ENCODE data around the gene GPANK1. TPM values are rescaled to one million over a fixed set of nuclear protein-coding genes. Genes with fewer than 3 reads are reported as not detected.
A peak's percentile ranks its signal among the peaks of the same experiment; 100 is the strongest.

Gene GPANK1
- total and polyA plus RNA-seq, 9 of the 15 experiments (the other 6 are each of a cell fraction or from before 2014, with no cell fraction given), result 32.2 to 111 (median 46.3) TPM

GRCh38 chr6:31629014-31629413 is 35.8 kb downstream of the GPANK1 start:
- intact Hi-C loops (cut with micrococcal nuclease), result no loop called here
- Histone ChIP-seq H2AFZ (ENCODE audit: low read depth, low read length) (no peak overlapping the region), H3K27ac (ENCODE audit: extremely low read depth, low read depth, low read length) (no peak overlapping the region), H3K27me3 (ENCODE audit: control insufficient read depth in 2 of 2, insufficient read depth in 2 of 2, low read length in 2 of 2) (no peaks in the 10 kb centered on the region), H3K4me1 (replicated peaks in 1 of 2; ENCODE audit: control insufficient read depth in 2 of 2, insufficient read depth in 2 of 2, low read length in 2 of 2) (peaks cover 0 to 25% of the 10 kb centered on the region in 2 experiments; a peak in 1 of 5 replicates), H3K9me3 (replicated peaks; ENCODE audit: control insufficient read depth, insufficient read depth, low read depth, low read length) (no peaks in the 10 kb centered on the region), H4K20me1 (replicated peaks; ENCODE audit: control insufficient read depth, insufficient read depth, low read length) (peaks cover 14% of the 10 kb centered on the region), H3K4me3 (no peak overlapping the region), H3K9ac (ENCODE audit: insufficient read depth in 1 of 2, low read depth in 2 of 2, low read length in 2 of 2) (no peak overlapping the region), H3K36me3 (ENCODE audit: control insufficient read depth, insufficient read depth, low read length) (peaks cover 100% of the 10 kb centered on the region), H3K79me2 (ENCODE audit: control insufficient read depth, insufficient read depth, low read length) (peaks cover 46% of the 10 kb centered on the region), H3K9me1 (ENCODE audit: control insufficient read depth, insufficient read depth, low read length) (peaks cover under 1% of the 10 kb centered on the region), H3K4me2 (ENCODE audit: insufficient read depth, low read length) (no peak overlapping the region)
- ChIA-PET CTCF (ENCODE audit: low intra/inter-chr PET ratio) (no interaction called here), POLR2A (interaction anchor here (0.6 to 14.8 kb wide), 5 partner anchors 3 to 63 kb away, joined by 3 to 274 read pairs (median 8); partner anchors contain the start of genes C6orf47 and PRRC2A)
- in situ Hi-C loops (cut with MboI), result no loop called here
- FAIRE-seq, result no peak
- ATAC-seq, result no peak
- no peak for DNase-seq (ENCODE audit: extremely low read depth in 1 of 4, low spot score in 3 of 4)
- no TSS peak for BruUV-seq (replicated peaks)
- TF ChIP-seq SOX6 (IDR thresholded peaks at IDR 0.05), result no peak
- TF ChIP-seq RBFOX2 (IDR thresholded peaks at IDR 0.05; ENCODE audit: low read depth, low read length), result peak; percentile 52; the same call in 1 of the 2 replicates
- 92% methylated on average over 7 of the region's 7 CpGs for WGBS (ENCODE audit: insufficient coverage, low coverage, missing lambda C conversion rate)

- H3K27me3 ChIP-seq (ENCODE audit: control insufficient read depth in 2 of 2, insufficient read depth in 2 of 2, low read length in 2 of 2), result no peaks in the 10 kb centered on the region
- H3K27ac ChIP-seq (ENCODE audit: extremely low read depth, low read depth, low read length), result no peak overlapping the region
- ATAC-seq (no peak), DNase-seq (ENCODE audit: extremely low read depth in 1 of 4, low spot score in 3 of 4) (no peak), FAIRE-seq (no peak)
- H3K4me2 ChIP-seq (ENCODE audit: insufficient read depth, low read length), result no peak overlapping the region
- H3K9me1 ChIP-seq (ENCODE audit: control insufficient read depth, insufficient read depth, low read length), result peaks cover 6% of the 10 kb centered on the region
- peaks cover 22% of the 10 kb centered on the region for H4K20me1 ChIP-seq (replicated peaks; ENCODE audit: control insufficient read depth, insufficient read depth, low read length)
- peak overlapping the region in 1 of 2 experiments; percentile 17; a peak in 1 of 4 replicates for H3K9ac ChIP-seq (ENCODE audit: insufficient read depth in 1 of 2, low read depth in 2 of 2, low read length in 2 of 2)
- ChIA-PET CTCF (ENCODE audit: low intra/inter-chr PET ratio) (no interaction called here), POLR2A (interaction anchor here (0.6 to 12.4 kb wide), 10 partner anchors 8 to 417 kb away, joined by 3 to 274 read pairs (median 4); partner anchors contain the start of genes BAG6, C6orf47 and GPANK1)
- BruUV-seq (replicated peaks), result no TSS peak
- no peak overlapping the region for H2AFZ ChIP-seq (ENCODE audit: low read depth, low read length)
- peaks cover 2 to 21% of the 10 kb centered on the region in 2 experiments; a peak in 3 of 5 replicates for H3K4me1 ChIP-seq (replicated peaks in 1 of 2; ENCODE audit: control insufficient read depth in 2 of 2, insufficient read depth in 2 of 2, low read length in 2 of 2)
- 97% methylated on average over 19 of the region's 19 CpGs for WGBS (ENCODE audit: insufficient coverage, low coverage, missing lambda C conversion rate)
- H3K4me3 ChIP-seq, result no peak overlapping the region
- H3K36me3 ChIP-seq (ENCODE audit: control insufficient read depth, insufficient read depth, low read length), result peaks cover 100% of the 10 kb centered on the region
- peaks cover 58% of the 10 kb centered on the region for H3K79me2 ChIP-seq (ENCODE audit: control insufficient read depth, insufficient read depth, low read length)
- intact Hi-C loops (cut with micrococcal nuclease) (no loop called here), in situ Hi-C loops (cut with MboI) (no loop called here)
- no peaks in the 10 kb centered on the region for H3K9me3 ChIP-seq (replicated peaks; ENCODE audit: control insufficient read depth, insufficient read depth, low read depth, low read length)
- TF ChIP-seq, protein P1, sequence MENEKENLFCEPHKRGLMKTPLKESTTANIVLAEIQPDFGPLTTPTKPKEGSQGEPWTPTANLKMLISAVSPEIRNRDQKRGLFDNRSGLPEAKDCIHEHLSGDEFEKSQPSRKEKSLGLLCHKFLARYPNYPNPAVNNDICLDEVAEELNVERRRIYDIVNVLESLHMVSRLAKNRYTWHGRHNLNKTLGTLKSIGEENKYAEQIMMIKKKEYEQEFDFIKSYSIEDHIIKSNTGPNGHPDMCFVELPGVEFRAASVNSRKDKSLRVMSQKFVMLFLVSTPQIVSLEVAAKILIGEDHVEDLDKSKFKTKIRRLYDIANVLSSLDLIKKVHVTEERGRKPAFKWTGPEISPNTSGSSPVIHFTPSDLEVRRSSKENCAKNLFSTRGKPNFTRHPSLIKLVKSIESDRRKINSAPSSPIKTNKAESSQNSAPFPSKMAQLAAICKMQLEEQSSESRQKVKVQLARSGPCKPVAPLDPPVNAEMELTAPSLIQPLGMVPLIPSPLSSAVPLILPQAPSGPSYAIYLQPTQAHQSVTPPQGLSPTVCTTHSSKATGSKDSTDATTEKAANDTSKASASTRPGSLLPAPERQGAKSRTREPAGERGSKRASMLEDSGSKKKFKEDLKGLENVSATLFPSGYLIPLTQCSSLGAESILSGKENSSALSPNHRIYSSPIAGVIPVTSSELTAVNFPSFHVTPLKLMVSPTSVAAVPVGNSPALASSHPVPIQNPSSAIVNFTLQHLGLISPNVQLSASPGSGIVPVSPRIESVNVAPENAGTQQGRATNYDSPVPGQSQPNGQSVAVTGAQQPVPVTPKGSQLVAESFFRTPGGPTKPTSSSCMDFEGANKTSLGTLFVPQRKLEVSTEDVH (IDR thresholded peaks at IDR 0.05; ENCODE audit: low read depth, partially characterized antibody), result peak; percentile 24
- TF ChIP-seq SMC3 (conservative IDR thresholded peaks at IDR 0.05; ENCODE audit: insufficient read depth, low read depth, low read length) (no peak), XRCC4 (IDR thresholded peaks at IDR 0.05; ENCODE audit: extremely low read depth, insufficient read depth, insufficient read length) (no peak), HBP1 (CRISPR knock-in tag; IDR thresholded peaks at IDR 0.05) (no peak), POLR2A (conservative IDR thresholded peaks at IDR 0.05) (peak; percentile 44; the same call in 1 of the 2 replicates), POLR2G (IDR thresholded peaks at IDR 0.05; ENCODE audit: low read depth, low read length) (peak; percentile 71), ZNF75A (CRISPR knock-in tag; IDR thresholded peaks at IDR 0.05) (no peak), PTTG1 (tag; IDR thresholded peaks at IDR 0.05; ENCODE audit: low read depth) (no peak)
Observed at GRCh38 chr6:31627690-31628287, 37.0 kb downstream of the GPANK1 start.
